DND-41 (cell line): ENCODE measurements around the gene ZNF391.

Experiments used
- EZH2 ChIP-seq: IDR thresholded peaks from 3 replicates; pipeline ENCODE4 v1.6.1; 2012; ENCODE audit warnings: borderline replicate concordance, low read depth, mild to moderate bottlenecking, moderate library complexity, low read length, inconsistent platforms; ENCODE audit not compliant: severe bottlenecking
- TF ChIP-seq, protein P1 (sequence below): IDR thresholded peaks from 2 replicates; pipeline ENCODE4 v1.5.1; 2012; ENCODE audit warnings: borderline replicate concordance, low read length, moderate library complexity, mild to moderate bottlenecking; ENCODE audit not compliant: poor library complexity, severe bottlenecking; ENCODE audit errors: extremely low read depth

DNA sequence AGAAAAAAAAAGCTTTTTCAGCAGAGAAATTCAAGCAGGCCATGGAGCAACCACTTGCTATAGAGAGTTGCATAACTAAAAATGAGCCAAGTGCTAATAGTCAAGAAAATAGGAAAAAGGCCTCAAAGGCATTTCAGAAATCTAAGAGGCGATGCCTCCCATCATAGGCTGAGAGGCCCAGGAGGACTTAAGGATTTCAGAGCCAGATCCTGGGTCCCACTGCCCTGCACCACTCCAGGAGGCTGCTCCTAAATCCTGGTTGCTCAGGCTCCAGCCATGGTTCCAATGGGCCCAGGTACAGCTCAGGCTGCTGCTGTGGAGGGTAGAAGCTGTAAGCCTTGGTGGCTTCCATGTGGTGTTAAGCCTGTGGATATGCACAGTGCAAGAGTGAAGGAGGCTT, 5.5 kb downstream of the ZNF391 start:
- no peak for TF ChIP-seq EZH2
- TF ChIP-seq, protein P1, sequence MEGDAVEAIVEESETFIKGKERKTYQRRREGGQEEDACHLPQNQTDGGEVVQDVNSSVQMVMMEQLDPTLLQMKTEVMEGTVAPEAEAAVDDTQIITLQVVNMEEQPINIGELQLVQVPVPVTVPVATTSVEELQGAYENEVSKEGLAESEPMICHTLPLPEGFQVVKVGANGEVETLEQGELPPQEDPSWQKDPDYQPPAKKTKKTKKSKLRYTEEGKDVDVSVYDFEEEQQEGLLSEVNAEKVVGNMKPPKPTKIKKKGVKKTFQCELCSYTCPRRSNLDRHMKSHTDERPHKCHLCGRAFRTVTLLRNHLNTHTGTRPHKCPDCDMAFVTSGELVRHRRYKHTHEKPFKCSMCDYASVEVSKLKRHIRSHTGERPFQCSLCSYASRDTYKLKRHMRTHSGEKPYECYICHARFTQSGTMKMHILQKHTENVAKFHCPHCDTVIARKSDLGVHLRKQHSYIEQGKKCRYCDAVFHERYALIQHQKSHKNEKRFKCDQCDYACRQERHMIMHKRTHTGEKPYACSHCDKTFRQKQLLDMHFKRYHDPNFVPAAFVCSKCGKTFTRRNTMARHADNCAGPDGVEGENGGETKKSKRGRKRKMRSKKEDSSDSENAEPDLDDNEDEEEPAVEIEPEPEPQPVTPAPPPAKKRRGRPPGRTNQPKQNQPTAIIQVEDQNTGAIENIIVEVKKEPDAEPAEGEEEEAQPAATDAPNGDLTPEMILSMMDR, result no peak
